Parathyroid adenoma (tissue), 2 donors: ENCODE measurements around the gene ECHDC1.

Experiments used
- H2AFZ ChIP-seq: fragments of 300-600 bp; sonication (generic); one replicate; pipeline ENCODE4 v1.7.0; 2017; ENCODE audit warnings: antibody characterized with exemption, mild to moderate bottlenecking
- H3K27ac ChIP-seq: fragments of 300-600 bp; sonication (generic); one replicate; pipeline ENCODE4 v1.7.0; 2017
- H3K27me3 ChIP-seq: fragments of 300-600 bp; sonication (generic); one replicate; pipeline ENCODE4 v1.7.0; 2017; ENCODE audit warnings: low read length; ENCODE audit not compliant: control insufficient read depth, insufficient read depth
- H3K36me3 ChIP-seq: fragments of 300-600 bp; sonication (generic); one replicate; pipeline ENCODE4 v1.7.0; 2017; ENCODE audit warnings: low read length; ENCODE audit not compliant: control insufficient read depth, insufficient read depth
- H3K4me1 ChIP-seq: fragments of 300-600 bp; sonication (generic); one replicate; pipeline ENCODE4 v1.7.0; 2017; ENCODE audit warnings: control low read depth
- H3K4me2 ChIP-seq: fragments of 300-600 bp; sonication (generic); one replicate; pipeline ENCODE4 v1.7.0; 2017; ENCODE audit warnings: low read length
- H3K4me3 ChIP-seq: fragments of 300-600 bp; sonication (generic); one replicate; pipeline ENCODE4 v1.7.0; 2017; ENCODE audit warnings: low read depth, low read length
- H3K79me2 ChIP-seq: fragments of 300-600 bp; sonication (generic); one replicate; pipeline ENCODE4 v1.7.0; 2017; ENCODE audit warnings: control low read depth
- H3K9ac ChIP-seq: fragments of 300-600 bp; sonication (generic); one replicate; pipeline ENCODE4 v1.7.0; 2017; ENCODE audit warnings: mild to moderate bottlenecking
- H3K9me3 ChIP-seq: fragments of 300-600 bp; sonication (generic); one replicate; pipeline ENCODE4 v1.7.0; 2017; ENCODE audit warnings: low read length; ENCODE audit not compliant: control insufficient read depth
- TF ChIP-seq, protein P1 (sequence below): fragments of 300-600 bp; sonication (generic); IDR thresholded peaks from one replicate; pipeline ENCODE4 v1.7.0; 2017; ENCODE audit warnings: antibody characterized with exemption, mild to moderate bottlenecking
- donor health status: primary hyperparathyroidism.

Gene ECHDC1

GRCh38 chr6:127276331-127276730, 67.1 kb downstream of the ECHDC1 start:
- Histone ChIP-seq H3K4me3 (no peak overlapping the region), H3K79me2 (peaks cover 64% of the 10 kb centered on the region), H2AFZ (no peak overlapping the region), H3K4me1 (peaks cover 5% of the 10 kb centered on the region), H3K27me3 (no peaks in the 10 kb centered on the region), H3K4me2 (no peak overlapping the region), H3K27ac (no peak overlapping the region), H3K9ac (no peak overlapping the region), H3K9me3 (no peaks in the 10 kb centered on the region), H3K36me3 (no peaks in the 10 kb centered on the region)
- TF ChIP-seq, protein P1, sequence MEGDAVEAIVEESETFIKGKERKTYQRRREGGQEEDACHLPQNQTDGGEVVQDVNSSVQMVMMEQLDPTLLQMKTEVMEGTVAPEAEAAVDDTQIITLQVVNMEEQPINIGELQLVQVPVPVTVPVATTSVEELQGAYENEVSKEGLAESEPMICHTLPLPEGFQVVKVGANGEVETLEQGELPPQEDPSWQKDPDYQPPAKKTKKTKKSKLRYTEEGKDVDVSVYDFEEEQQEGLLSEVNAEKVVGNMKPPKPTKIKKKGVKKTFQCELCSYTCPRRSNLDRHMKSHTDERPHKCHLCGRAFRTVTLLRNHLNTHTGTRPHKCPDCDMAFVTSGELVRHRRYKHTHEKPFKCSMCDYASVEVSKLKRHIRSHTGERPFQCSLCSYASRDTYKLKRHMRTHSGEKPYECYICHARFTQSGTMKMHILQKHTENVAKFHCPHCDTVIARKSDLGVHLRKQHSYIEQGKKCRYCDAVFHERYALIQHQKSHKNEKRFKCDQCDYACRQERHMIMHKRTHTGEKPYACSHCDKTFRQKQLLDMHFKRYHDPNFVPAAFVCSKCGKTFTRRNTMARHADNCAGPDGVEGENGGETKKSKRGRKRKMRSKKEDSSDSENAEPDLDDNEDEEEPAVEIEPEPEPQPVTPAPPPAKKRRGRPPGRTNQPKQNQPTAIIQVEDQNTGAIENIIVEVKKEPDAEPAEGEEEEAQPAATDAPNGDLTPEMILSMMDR = no peak

- H3K9ac ChIP-seq = no peak overlapping the region
- no peak overlapping the region for H3K27ac ChIP-seq
- H3K4me3 ChIP-seq = no peak overlapping the region
- H3K9me3 ChIP-seq = no peaks in the 10 kb centered on the region
- H3K36me3 ChIP-seq = no peaks in the 10 kb centered on the region
- H3K4me2 ChIP-seq = no peak overlapping the region
- TF ChIP-seq, protein P1 = no peak
- no peaks in the 10 kb centered on the region for H3K27me3 ChIP-seq
- H3K4me1 ChIP-seq = peaks cover 13% of the 10 kb centered on the region
- H3K79me2 ChIP-seq = peaks cover 74% of the 10 kb centered on the region
- no peak overlapping the region for H2AFZ ChIP-seq
Observed at GRCh38 chr6:127273499-127273898, 69.9 kb downstream of the ECHDC1 start.

DNA sequence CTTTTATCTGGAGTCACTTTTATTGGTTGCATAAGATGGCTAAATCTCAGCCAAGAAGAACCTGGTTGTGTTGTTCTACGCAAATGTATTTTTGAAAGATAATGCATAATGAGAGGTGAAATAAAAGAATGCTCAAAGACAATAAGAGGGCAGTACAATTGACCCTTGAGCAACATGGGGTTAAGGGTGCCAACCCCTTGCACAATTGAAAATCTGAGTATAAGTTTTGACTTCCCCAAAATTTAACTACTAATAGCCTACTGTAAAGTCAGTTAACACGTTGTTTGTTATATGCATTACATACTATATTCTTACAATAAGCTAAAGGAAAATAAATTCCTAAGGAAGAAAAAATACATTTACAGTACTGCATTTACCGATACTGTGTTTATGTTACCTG, 70.8 kb downstream of the ECHDC1 start:
- Histone ChIP-seq H3K36me3 (no peaks in the 10 kb centered on the region), H3K4me3 (no peak overlapping the region), H2AFZ (no peak overlapping the region), H3K79me2 (peaks cover 68% of the 10 kb centered on the region), H3K4me2 (no peak overlapping the region), H3K27ac (no peak overlapping the region), H3K9ac (no peak overlapping the region), H3K4me1 (peaks cover 13% of the 10 kb centered on the region), H3K27me3 (no peaks in the 10 kb centered on the region), H3K9me3 (no peaks in the 10 kb centered on the region)
- TF ChIP-seq, protein P1 = no peak

GRCh38 chr6:127267646-127268625, 75.5 kb downstream of the ECHDC1 start:
- Histone ChIP-seq H3K9ac (peak overlapping the region; percentile 98), H3K9me3 (no peaks in the 10 kb centered on the region), H2AFZ (peak overlapping the region; percentile 97), H3K27ac (peak overlapping the region; percentile 99), H3K4me1 (peaks cover 13% of the 10 kb centered on the region), H3K27me3 (no peaks in the 10 kb centered on the region), H3K4me3 (peak overlapping the region; percentile 74), H3K4me2 (peak overlapping the region; percentile 93), H3K36me3 (no peaks in the 10 kb centered on the region), H3K79me2 (peaks cover 27% of the 10 kb centered on the region)
- TF ChIP-seq, protein P1 = no peak
